Measurements from ENCODE around the gene KCTD3. TPM values are rescaled to one million over a fixed set of nuclear protein-coding genes. Genes with fewer than 3 reads are reported as not detected.

KCTD3 gene
- 1 to 10 TPM; 1.5 to 1.6 TPM for total RNA-seq
- polyA plus RNA-seq: 1 to 10 TPM in 2 of 3 donors, under 1 TPM in 1; 0.34 to 1.4 (median 1.3) TPM
- total RNA-seq: 0.49 to 7.7 (median 2.0) reads per million in 6 experiments

GRCh38 chr1:215566556-215567490, at the start of gene KCTD3:
Gene KCTD3 (plus strand): TSS chr1:215567304. CDS start chr1:215567686, 382 bp downstream.
- Mint-ChIP-seq H3K9me3 (no peaks in the 10 kb centered on the region), H3K4me3 (peak within 1 kb of the TSS; percentile 87 to 95 (median 91)), H3K4me1 (peaks cover 9 to 29% (median 27%) of the 10 kb centered on the region in 4 donors), H3K27ac (peak within 1 kb of the TSS in 9 of 10 donors; percentile 58 to 90 (median 81)), H3K36me3 (peaks cover 0 to 9% (median 0%) of the 10 kb centered on the region in 3 donors), H3K27me3 (peaks cover 5 to 33% (median 12%) of the 10 kb centered on the region in 5 donors)
- ATAC-seq (peak; percentile 58 to 60), DNase-seq (peak in 7 of 10 donors; percentile 1 to 32 (median 12))
- POLR2A ChIA-PET: no interaction called here

GRCh38 chr1:215517441-215517891, 49.6 kb upstream of the KCTD3 start:
- Mint-ChIP-seq H3K36me3 (no peaks in the 10 kb centered on the region), H3K4me1 (no peaks in the 10 kb centered on the region), H3K27me3 (peaks cover 0 to 11% (median 1%) of the 10 kb centered on the region in 5 donors), H3K9me3 (peaks cover 0 to 8% (median 2%) of the 10 kb centered on the region in 9 donors), H3K27ac (no peak overlapping the region), H3K4me3 (no peak overlapping the region)
- ATAC-seq (no peak), DNase-seq (no peak)
- POLR2A ChIA-PET: no interaction called here

- no peak for ATAC-seq
- POLR2A ChIA-PET: no interaction called here
- Mint-ChIP-seq H3K36me3 (no peaks in the 10 kb centered on the region), H3K27ac (no peak overlapping the region), H3K4me1 (no peaks in the 10 kb centered on the region), H3K9me3 (peaks cover 0 to 3% (median 0%) of the 10 kb centered on the region in 9 donors), H3K27me3 (peaks cover 0 to 11% (median 2%) of the 10 kb centered on the region in 5 donors), H3K4me3 (no peak overlapping the region)
- no peak for DNase-seq
Measured at GRCh38 chr1:215518594-215518993, 48.5 kb upstream of the KCTD3 start.

- H3K9me3 Mint-ChIP-seq: no peaks in the 10 kb centered on the region
- peaks cover 0 to 11% (median 1%) of the 10 kb centered on the region in 5 donors for H3K27me3 Mint-ChIP-seq
- no peaks in the 10 kb centered on the region for H3K36me3 Mint-ChIP-seq
- ATAC-seq (no peak), DNase-seq (no peak)
- H3K4me1 Mint-ChIP-seq: no peaks in the 10 kb centered on the region
- H3K27ac Mint-ChIP-seq: no peak overlapping the region
- H3K4me3 Mint-ChIP-seq: no peak overlapping the region
- POLR2A ChIA-PET: no interaction called here
Measured at GRCh38 chr1:215521279-215521678, 45.8 kb upstream of the KCTD3 start.

- Mint-ChIP-seq H3K9me3 (no peaks in the 10 kb centered on the region), H3K4me3 (no peak overlapping the region), H3K27ac (no peak overlapping the region), H3K4me1 (peaks cover 0 to 2% (median 0%) of the 10 kb centered on the region in 4 donors), H3K36me3 (no peaks in the 10 kb centered on the region), H3K27me3 (peaks cover 0 to 13% (median 2%) of the 10 kb centered on the region in 5 donors)
- no peak for ATAC-seq
- DNase-seq: no peak
- POLR2A ChIA-PET: no interaction called here
Measured at GRCh38 chr1:215523128-215523861, 43.8 kb upstream of the KCTD3 start.

GRCh38 chr1:215523906-215524305, 43.2 kb upstream of the KCTD3 start:
- Mint-ChIP-seq H3K4me1 (peaks cover 0 to 2% (median 0%) of the 10 kb centered on the region in 4 donors), H3K4me3 (no peak overlapping the region), H3K27me3 (peaks cover 0 to 19% (median 4%) of the 10 kb centered on the region in 5 donors), H3K9me3 (no peaks in the 10 kb centered on the region), H3K36me3 (no peaks in the 10 kb centered on the region), H3K27ac (no peak overlapping the region)
- POLR2A ChIA-PET: no interaction called here
- DNase-seq (no peak), ATAC-seq (no peak)

- Mint-ChIP-seq H3K36me3 (no peaks in the 10 kb centered on the region), H3K4me3 (no peak overlapping the region), H3K4me1 (peaks cover 0 to 2% (median 0%) of the 10 kb centered on the region in 4 donors), H3K27ac (no peak overlapping the region), H3K27me3 (peaks cover 0 to 9% (median 4%) of the 10 kb centered on the region in 5 donors), H3K9me3 (no peaks in the 10 kb centered on the region)
- DNase-seq (peak in 3 of 10 donors; percentile 41 to 57 (median 51)), ATAC-seq (no peak)
- POLR2A ChIA-PET: interaction anchor here (0.5 kb wide), 1 partner anchor 16 kb away, joined by 3 read pairs; no protein-coding TSS in a partner anchor
Measured at GRCh38 chr1:215526147-215526845, 40.8 kb upstream of the KCTD3 start.

- H3K4me1 Mint-ChIP-seq: peaks cover 0 to 2% (median 0%) of the 10 kb centered on the region in 4 donors
- H3K4me3 Mint-ChIP-seq: no peak overlapping the region
- no peaks in the 10 kb centered on the region for H3K36me3 Mint-ChIP-seq
- H3K9me3 Mint-ChIP-seq: no peaks in the 10 kb centered on the region
- POLR2A ChIA-PET: no interaction called here
- no peak overlapping the region for H3K27ac Mint-ChIP-seq
- H3K27me3 Mint-ChIP-seq: peaks cover under 1 to 9% (median 6%) of the 10 kb centered on the region in 5 donors
- DNase-seq: no peak
- ATAC-seq: no peak
Measured at GRCh38 chr1:215526846-215527151, 40.3 kb upstream of the KCTD3 start.

GRCh38 chr1:215529111-215529510, 38.0 kb upstream of the KCTD3 start:
- Mint-ChIP-seq H3K4me3 (no peak overlapping the region), H3K9me3 (no peaks in the 10 kb centered on the region), H3K27ac (no peak overlapping the region), H3K27me3 (peaks cover 11 to 19% (median 12%) of the 10 kb centered on the region in 5 donors), H3K36me3 (no peaks in the 10 kb centered on the region), H3K4me1 (peaks cover 0 to 2% (median 0%) of the 10 kb centered on the region in 4 donors)
- POLR2A ChIA-PET: no interaction called here
- no peak for ATAC-seq
- no peak for DNase-seq

GRCh38 chr1:215529571-215529970, 37.5 kb upstream of the KCTD3 start:
- ATAC-seq: no peak
- DNase-seq: no peak
- Mint-ChIP-seq H3K9me3 (no peaks in the 10 kb centered on the region), H3K27me3 (peaks cover 13 to 19% (median 14%) of the 10 kb centered on the region in 5 donors), H3K27ac (no peak overlapping the region), H3K4me3 (no peak overlapping the region), H3K36me3 (no peaks in the 10 kb centered on the region), H3K4me1 (peaks cover 0 to 2% (median 0%) of the 10 kb centered on the region in 4 donors)
- POLR2A ChIA-PET: no interaction called here

- peaks cover 0 to 2% (median 0%) of the 10 kb centered on the region in 4 donors for H3K4me1 Mint-ChIP-seq
- DNase-seq (no peak), ATAC-seq (no peak)
- no peak overlapping the region for H3K4me3 Mint-ChIP-seq
- no peaks in the 10 kb centered on the region for H3K9me3 Mint-ChIP-seq
- no peak overlapping the region for H3K27ac Mint-ChIP-seq
- H3K27me3 Mint-ChIP-seq: peaks cover 14 to 27% (median 19%) of the 10 kb centered on the region in 5 donors
- POLR2A ChIA-PET: no interaction called here
- no peaks in the 10 kb centered on the region for H3K36me3 Mint-ChIP-seq
Measured at GRCh38 chr1:215530401-215530984, 36.6 kb upstream of the KCTD3 start.

All from naive thymus-derived CD8-positive, alpha-beta T cell (primary cell).